K562 (cell line): ENCODE results near the gene STRIP1. TPM values are rescaled to one million over a fixed set of nuclear protein-coding genes. Genes with fewer than 3 reads are reported as not detected.

Experiments
- BRD4 ChIP-seq: fragments of 200-600 bp; sonication (generic); IDR thresholded peaks from 2 replicates; pipeline ENCODE4 v1.6.1; 2017; ENCODE audit warnings: inconsistent platforms
- CBFA2T2 ChIP-seq: fragments of 450-650 bp; conservative IDR thresholded peaks from 2 replicates; pipeline ENCODE4 v1.6.1; 2017; ENCODE audit warnings: mild to moderate bottlenecking
- CCNT2 ChIP-seq: IDR thresholded peaks from 2 replicates; pipeline ENCODE4 v1.6.1; 2011; ENCODE audit warnings: borderline replicate concordance, low read depth, mild to moderate bottlenecking, moderate library complexity, mixed read lengths, low read length; ENCODE audit not compliant: insufficient read length; ENCODE audit errors: extremely low read depth
- EP400 ChIP-seq: fragments of 450-650 bp; IDR thresholded peaks from 2 replicates; pipeline ENCODE4 v1.6.1; 2017; ENCODE audit warnings: antibody characterized with exemption, mild to moderate bottlenecking, moderate library complexity
- ETS2 ChIP-seq: IDR thresholded peaks from 2 replicates; pipeline ENCODE4 v1.6.1; 2016; ENCODE audit warnings: borderline replicate concordance, missing genetic modification characterization, mild to moderate bottlenecking, moderate library complexity, missing compliant biosample characterization; ENCODE audit not compliant: poor library complexity, severe bottlenecking
- ETV1 ChIP-seq: fragments of 450-650 bp; conservative IDR thresholded peaks from 2 replicates; pipeline ENCODE4 v1.6.1; 2016; ENCODE audit warnings: missing genetic modification characterization, control low read depth, low read depth, missing compliant biosample characterization
- FOXK1 ChIP-seq: sonication (generic); formaldehyde crosslinking; IDR thresholded peaks from 2 replicates; pipeline ENCODE4 v1.8.0; 2022; ENCODE audit warnings: missing genetic modification reagents, mild to moderate bottlenecking, borderline replicate concordance
- KLF10 ChIP-seq: fragments of 250-450 bp; sonication (Bioruptor Pico); IDR thresholded peaks from 2 replicates; pipeline ENCODE4 v1.6.1; 2021; ENCODE audit warnings: matching md5 sums
- NBN ChIP-seq: fragments of 450-650 bp; IDR thresholded peaks from 2 replicates; pipeline ENCODE4 v1.6.1; 2016; ENCODE audit warnings: low read depth, mild to moderate bottlenecking
- POLR2AphosphoS5 ChIP-seq: IDR thresholded peaks from 2 replicates; pipeline ENCODE4 v1.6.1; 2011; ENCODE audit warnings: mild to moderate bottlenecking, low read depth, low read length, moderate library complexity; ENCODE audit not compliant: control insufficient read depth, insufficient read depth
- RBM34 ChIP-seq: fragments of 200-400 bp; formaldehyde crosslinking; IDR thresholded peaks from 2 replicates; pipeline ENCODE4 v1.6.1; 2018; ENCODE audit warnings: low read length, borderline replicate concordance; ENCODE audit not compliant: insufficient read depth
- SAFB ChIP-seq: fragments of 200-400 bp; formaldehyde crosslinking; IDR thresholded peaks from 2 replicates; pipeline ENCODE4 v1.6.1; 2017; ENCODE audit warnings: low read depth, low read length, borderline replicate concordance
- SMARCE1 ChIP-seq: fragments of 450-650 bp; IDR thresholded peaks from 2 replicates; pipeline ENCODE4 v1.7.1; 2016; ENCODE audit warnings: mild to moderate bottlenecking
- SRF ChIP-seq, 2 experiments: fragments of 250-450, 450-650 bp in 1 of 2; sonication (Bioruptor Pico) in 1 of 2; sonication (generic) in 1 of 2; formaldehyde crosslinking; IDR thresholded peaks; 2 replicates each; pipeline versions ENCODE4 v1.5.0 to v1.5.1; 2020 to 2022; ENCODE audit warnings: mild to moderate bottlenecking in 1 of 2, missing genetic modification reagents in 1 of 2
- ZNF140 ChIP-seq: fragments of 250-450 bp; sonication (Bioruptor Pico); IDR thresholded peaks from 2 replicates; pipeline ENCODE4 v1.8.0; 2021; ENCODE audit warnings: moderate library complexity, mild to moderate bottlenecking, inconsistent platforms
- ZNF224 ChIP-seq: sonication (generic); formaldehyde crosslinking; IDR thresholded peaks from 2 replicates; pipeline ENCODE4 v1.8.0; 2022; ENCODE audit warnings: mild to moderate bottlenecking, missing genetic modification reagents
- ZNF232 ChIP-seq: sonication (generic); formaldehyde crosslinking; IDR thresholded peaks from 2 replicates; pipeline ENCODE4 v1.8.0; 2022; ENCODE audit warnings: mild to moderate bottlenecking, missing genetic modification reagents
- ZNF354B ChIP-seq: fragments of 250-450 bp; sonication (Bioruptor Pico); IDR thresholded peaks from 2 replicates; pipeline ENCODE4 v1.4.0; 2020
- ZNF780A ChIP-seq: fragments of 250-450 bp; sonication (Bioruptor Pico); IDR thresholded peaks from 2 replicates; pipeline ENCODE4 v1.5.0; 2021; ENCODE audit warnings: mild to moderate bottlenecking
- polyA plus RNA-seq, 8 experiments: library from polyadenylated mRNA; depleted of rRNA in 4 of 8; stranded (reverse) in 5 of 8; unstranded in 3 of 8; fragments of >200 nt; fragmentation: Nextera tagmentation in 2 of 8; fragmentation: Illumina TruSeq in 1 of 8; extraction: Ambion mirVana in 2 of 8; extraction: Trizol in 1 of 8; gene quantifications; 2 replicates each; pipeline versions ENCODE4 v1.2.1 to v1.2.3, GENCODE V29; 2011 to 2014; ENCODE audit warnings: inconsistent platforms in 1 of 8, missing spikeins in 1 of 8
- total RNA-seq, 7 experiments: library from RNA; depleted of rRNA in 6 of 7; stranded (reverse); fragments of >200 nt in 6 of 7; fragmentation: Illumina TruSeq in 2 of 7; extraction: Trizol in 2 of 7; gene quantifications; 2 replicates each; pipeline versions ENCODE4 v1.2.1 to v1.2.3, GENCODE V29; 2011 to 2021; ENCODE audit warnings: low replicate concordance in 1 of 7
- TF ChIP-seq, protein P1 (sequence below): fragments of 450-650 bp; formaldehyde crosslinking; IDR thresholded peaks from 2 replicates; pipeline ENCODE4 v1.4.0; 2020; ENCODE audit warnings: mild to moderate bottlenecking
- TF ChIP-seq, protein P2 (sequence below), 2 experiments: fragments of 450-650 bp in 1 of 2; sonication (generic) in 1 of 2; formaldehyde crosslinking in 1 of 2; IDR thresholded peaks in 1 of 2; conservative IDR thresholded peaks in 1 of 2; 2 replicates each; pipeline versions ENCODE4 v1.6.1 to v1.8.1; 2016 to 2023; ENCODE audit warnings: mild to moderate bottlenecking in 2 of 2, moderate library complexity in 2 of 2, inconsistent platforms in 1 of 2, missing genetic modification reagents in 1 of 2
- TF ChIP-seq, protein P3 (sequence below): fragments of 450-650 bp; conservative IDR thresholded peaks from 2 replicates; pipeline ENCODE4 v1.6.1; 2016; ENCODE audit warnings: missing genetic modification characterization, low read depth, mild to moderate bottlenecking, missing compliant biosample characterization, moderate library complexity

STRIP1 gene
- total and polyA plus RNA-seq, 9 of the 15 experiments (the other 6 are each of a cell fraction or from before 2014, with no cell fraction given), result 9.9 to 42.3 (median 32.0) TPM

GRCh38 chr1:110034451-110035235 is at the start of gene STRIP1 (continued):
- TF ChIP-seq BRD4 (peak; percentile 74), ZNF140 (CRISPR knock-in tag) (no peak), SMARCE1 (no peak), KLF10 (CRISPR knock-in tag) (no peak), NBN (no peak), ZNF232 (no peak), ZNF780A (CRISPR knock-in tag) (no peak), ZNF354B (no peak), CCNT2 (peak; percentile 38), EP400 (peak; percentile 68), RBM34 (no peak), POLR2AphosphoS5 (peak; percentile 94), SRF (CRISPR knock-in tag; IDR thresholded peaks at IDR 0.05) (peak in 1 of 2 experiments; percentile 20; a peak in 1 of 4 replicates), SAFB (no peak), ETV1 (tag) (peak; percentile 52; the same call in 1 of the 2 replicates), ETS2 (tag) (peak; percentile 30), FOXK1 (CRISPR knock-in tag) (peak; percentile 98), ZNF224 (CRISPR knock-in tag) (no peak), CBFA2T2 (no peak)
- TF ChIP-seq, protein P1, sequence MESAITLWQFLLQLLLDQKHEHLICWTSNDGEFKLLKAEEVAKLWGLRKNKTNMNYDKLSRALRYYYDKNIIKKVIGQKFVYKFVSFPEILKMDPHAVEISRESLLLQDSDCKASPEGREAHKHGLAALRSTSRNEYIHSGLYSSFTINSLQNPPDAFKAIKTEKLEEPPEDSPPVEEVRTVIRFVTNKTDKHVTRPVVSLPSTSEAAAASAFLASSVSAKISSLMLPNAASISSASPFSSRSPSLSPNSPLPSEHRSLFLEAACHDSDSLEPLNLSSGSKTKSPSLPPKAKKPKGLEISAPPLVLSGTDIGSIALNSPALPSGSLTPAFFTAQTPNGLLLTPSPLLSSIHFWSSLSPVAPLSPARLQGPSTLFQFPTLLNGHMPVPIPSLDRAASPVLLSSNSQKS (CRISPR knock-in tag), result no peak
- TF ChIP-seq, protein P2, sequence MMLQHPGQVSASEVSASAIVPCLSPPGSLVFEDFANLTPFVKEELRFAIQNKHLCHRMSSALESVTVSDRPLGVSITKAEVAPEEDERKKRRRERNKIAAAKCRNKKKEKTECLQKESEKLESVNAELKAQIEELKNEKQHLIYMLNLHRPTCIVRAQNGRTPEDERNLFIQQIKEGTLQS (IDR thresholded peaks at IDR 0.05), result peak; percentile 93
- TF ChIP-seq, protein P2 (CRISPR knock-in tag; conservative IDR thresholded peaks at IDR 0.05), result no peak; the same call in 1 of the 2 replicates
- TF ChIP-seq, protein P3, sequence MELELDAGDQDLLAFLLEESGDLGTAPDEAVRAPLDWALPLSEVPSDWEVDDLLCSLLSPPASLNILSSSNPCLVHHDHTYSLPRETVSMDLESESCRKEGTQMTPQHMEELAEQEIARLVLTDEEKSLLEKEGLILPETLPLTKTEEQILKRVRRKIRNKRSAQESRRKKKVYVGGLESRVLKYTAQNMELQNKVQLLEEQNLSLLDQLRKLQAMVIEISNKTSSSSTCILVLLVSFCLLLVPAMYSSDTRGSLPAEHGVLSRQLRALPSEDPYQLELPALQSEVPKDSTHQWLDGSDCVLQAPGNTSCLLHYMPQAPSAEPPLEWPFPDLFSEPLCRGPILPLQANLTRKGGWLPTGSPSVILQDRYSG, result no peak; the same call in 1 of the 2 replicates
